Measurements from ENCODE around the gene CNNM2. TPM values are rescaled to one million over a fixed set of nuclear protein-coding genes. Genes with fewer than 3 reads are reported as not detected.
A peak's percentile ranks its signal among the peaks of the same experiment; 100 is the strongest.

CNNM2 gene
- total and polyA plus RNA-seq, 2 donors (not counting 1 experiment from before 2014, with no cell fraction given): 6.6 to 21.6 TPM

GRCh38 chr10:102919992-102920739, 2.1 kb downstream of the CNNM2 start:
- H3K27ac Mint-ChIP-seq: peak overlapping the region; percentile 78

GRCh38 chr10:102923601-102924000, 5.5 kb downstream of the CNNM2 start:
- no peaks in the 10 kb centered on the region for H4K20me1 ChIP-seq (ENCODE audit: control insufficient read depth, insufficient read depth, low read length, poor library complexity, severe bottlenecking)

More at GRCh38 chr10:102919992-102920739, 2.1 kb downstream of the CNNM2 start:
- no peak overlapping the region for H3K9ac ChIP-seq (ENCODE audit: low read length)
- no CpG with 5 or more reads among the region's 9 CpGs for WGBS (ENCODE audit: insufficient coverage)
- peaks cover 33 to 34% of the 10 kb centered on the region in 2 donors for H3K4me1 ChIP-seq (ENCODE audit: control insufficient read depth in 2 of 2, insufficient read depth in 2 of 2, low read length in 2 of 2)
- TF ChIP-seq, protein P1, sequence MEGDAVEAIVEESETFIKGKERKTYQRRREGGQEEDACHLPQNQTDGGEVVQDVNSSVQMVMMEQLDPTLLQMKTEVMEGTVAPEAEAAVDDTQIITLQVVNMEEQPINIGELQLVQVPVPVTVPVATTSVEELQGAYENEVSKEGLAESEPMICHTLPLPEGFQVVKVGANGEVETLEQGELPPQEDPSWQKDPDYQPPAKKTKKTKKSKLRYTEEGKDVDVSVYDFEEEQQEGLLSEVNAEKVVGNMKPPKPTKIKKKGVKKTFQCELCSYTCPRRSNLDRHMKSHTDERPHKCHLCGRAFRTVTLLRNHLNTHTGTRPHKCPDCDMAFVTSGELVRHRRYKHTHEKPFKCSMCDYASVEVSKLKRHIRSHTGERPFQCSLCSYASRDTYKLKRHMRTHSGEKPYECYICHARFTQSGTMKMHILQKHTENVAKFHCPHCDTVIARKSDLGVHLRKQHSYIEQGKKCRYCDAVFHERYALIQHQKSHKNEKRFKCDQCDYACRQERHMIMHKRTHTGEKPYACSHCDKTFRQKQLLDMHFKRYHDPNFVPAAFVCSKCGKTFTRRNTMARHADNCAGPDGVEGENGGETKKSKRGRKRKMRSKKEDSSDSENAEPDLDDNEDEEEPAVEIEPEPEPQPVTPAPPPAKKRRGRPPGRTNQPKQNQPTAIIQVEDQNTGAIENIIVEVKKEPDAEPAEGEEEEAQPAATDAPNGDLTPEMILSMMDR (IDR thresholded peaks at IDR 0.05): no peak
- no peak for TF ChIP-seq EZH2 (IDR thresholded peaks at IDR 0.05; ENCODE audit: borderline replicate concordance, insufficient read depth, low read depth, low read length, poor library complexity, severe bottlenecking)
- H3K9me3 ChIP-seq (ENCODE audit: control extremely low read depth in 1 of 3, control insufficient read depth in 2 of 3, insufficient read depth in 1 of 3, low read length in 2 of 3): peaks cover 0 to 3% (median 0%) of the 10 kb centered on the region in 3 donors
- Mint-ChIP-seq H3K9me3 (ENCODE audit: insufficient read depth) (no peaks in the 10 kb centered on the region), H3K4me1 (peaks cover 60% of the 10 kb centered on the region), H3K27me3 (peaks cover 6% of the 10 kb centered on the region), H3K4me3 (peak overlapping the region; percentile 98)
- POLR2A ChIA-PET: no interaction called here
- no peak overlapping the region for H3K27ac ChIP-seq (ENCODE audit: low read length in 2 of 2)
- CTCF ChIA-PET: interaction anchor here (1.1 to 4.0 kb wide), 4 partner anchors 85 to 324 kb away, joined by 3 to 16 read pairs (median 4); no protein-coding TSS in a partner anchor
- no peaks in the 10 kb centered on the region for H4K20me1 ChIP-seq (ENCODE audit: control insufficient read depth, insufficient read depth, low read length, poor library complexity, severe bottlenecking)
- H2AFZ ChIP-seq (ENCODE audit: insufficient read depth, low read depth, low read length, poor library complexity, severe bottlenecking): no peak overlapping the region
- DNase-seq (no peak), ATAC-seq (ENCODE audit: low read depth) (no peak)
- intact Hi-C loops (cut with micrococcal nuclease): loop anchor here (2.0 to 10.0 kb wide), 5 partner anchors 273 to 1347 kb away; partner anchors contain the start of genes GSTO2, PPRC1 and SFR1
- peaks cover 0 to 7% (median 4%) of the 10 kb centered on the region in 4 experiments for H3K27me3 ChIP-seq (replicated peaks in 1 of 4; ENCODE audit: control extremely low read depth in 1 of 4, control insufficient read depth in 3 of 4, insufficient read depth in 4 of 4, low read length in 3 of 4)
- H3K4me3 ChIP-seq (ENCODE audit: control extremely low read depth in 1 of 5, extremely low read depth in 1 of 5, insufficient read depth in 1 of 5, low read depth in 2 of 5, low read length in 4 of 5): no peak overlapping the region
- H3K36me3 ChIP-seq (replicated peaks in 1 of 2; ENCODE audit: control extremely low read depth in 1 of 2, control insufficient read depth in 1 of 2, extremely low read depth in 1 of 2, insufficient read depth in 2 of 2, low read length in 1 of 2): no peaks in the 10 kb centered on the region
- peak overlapping the region; percentile 96 for H3K4me2 ChIP-seq (replicated peaks; ENCODE audit: low read depth, low read length, poor library complexity, severe bottlenecking)
- H3K79me2 ChIP-seq (ENCODE audit: control insufficient read depth, insufficient read depth, low read length): peaks cover 33% of the 10 kb centered on the region

More at GRCh38 chr10:102923601-102924000, 5.5 kb downstream of the CNNM2 start:
- ChIA-PET CTCF (interaction anchor here (1.1 kb wide), 1 partner anchor 321 kb away, joined by 3 read pairs; no protein-coding TSS in a partner anchor), POLR2A (no interaction called here)
- peaks cover 33% of the 10 kb centered on the region for H3K79me2 ChIP-seq (ENCODE audit: control insufficient read depth, insufficient read depth, low read length)
- no peak overlapping the region for H3K4me2 ChIP-seq (replicated peaks; ENCODE audit: low read depth, low read length, poor library complexity, severe bottlenecking)
- peaks cover 49% of the 10 kb centered on the region for H3K4me1 Mint-ChIP-seq
- H3K27me3 ChIP-seq (replicated peaks in 1 of 4; ENCODE audit: control extremely low read depth in 1 of 4, control insufficient read depth in 3 of 4, insufficient read depth in 4 of 4, low read length in 3 of 4): no peaks in the 10 kb centered on the region
- H3K9ac ChIP-seq (ENCODE audit: low read length): no peak overlapping the region
- H3K27me3 Mint-ChIP-seq: no peaks in the 10 kb centered on the region
- H2AFZ ChIP-seq (ENCODE audit: insufficient read depth, low read depth, low read length, poor library complexity, severe bottlenecking): no peak overlapping the region
- H3K4me3 Mint-ChIP-seq: no peak overlapping the region
- H3K9me3 Mint-ChIP-seq (ENCODE audit: insufficient read depth): no peaks in the 10 kb centered on the region
- DNase-seq (no peak), ATAC-seq (ENCODE audit: low read depth) (no peak)
- no peak overlapping the region for H3K4me3 ChIP-seq (ENCODE audit: control extremely low read depth in 1 of 5, extremely low read depth in 1 of 5, insufficient read depth in 1 of 5, low read depth in 2 of 5, low read length in 4 of 5)
- peaks cover 22 to 29% of the 10 kb centered on the region in 2 donors for H3K4me1 ChIP-seq (ENCODE audit: control insufficient read depth in 2 of 2, insufficient read depth in 2 of 2, low read length in 2 of 2)
- H3K27ac Mint-ChIP-seq: no peak overlapping the region
- H3K27ac ChIP-seq (ENCODE audit: low read length in 2 of 2): no peak overlapping the region
- H3K9me3 ChIP-seq (ENCODE audit: control extremely low read depth in 1 of 3, control insufficient read depth in 2 of 3, insufficient read depth in 1 of 3, low read length in 2 of 3): no peaks in the 10 kb centered on the region
- intact Hi-C loops (cut with micrococcal nuclease): no loop called here
- peaks cover 0 to 1% of the 10 kb centered on the region in 2 experiments for H3K36me3 ChIP-seq (replicated peaks in 1 of 2; ENCODE audit: control extremely low read depth in 1 of 2, control insufficient read depth in 1 of 2, extremely low read depth in 1 of 2, insufficient read depth in 2 of 2, low read length in 1 of 2)
- TF ChIP-seq, protein P1 (IDR thresholded peaks at IDR 0.05): no peak
- no peak for TF ChIP-seq EZH2 (IDR thresholded peaks at IDR 0.05; ENCODE audit: borderline replicate concordance, insufficient read depth, low read depth, low read length, poor library complexity, severe bottlenecking)
